Esophagus squamous epithelium (tissue), 5 donors: ENCODE data around the gene LONRF3. TPM values are rescaled to one million over a fixed set of nuclear protein-coding genes. Genes with fewer than 3 reads are reported as not detected.
"Not testable (repeated sequence)": the region's sequence is repeated elsewhere in the genome, so short reads cannot be mapped to it uniquely, and the experiment has no call there.

Source experiments
- DNase-seq: peaks from one replicate; lab custom pipeline; 2025; lab: John Stamatoyannopoulos, UW
- H3K27ac ChIP-seq, 4 donors: fragments of 200-600 bp; sonication (generic); one replicate each; pipeline ENCODE4 v1.5.1; 2016 to 2019; ENCODE audit warnings: mild to moderate bottlenecking in 1 of 4
- H3K27me3 ChIP-seq, 4 donors: fragments of 200-600 bp; sonication (generic); 1 replicate in 3 of 4; 2 replicates in 1 of 4; pipeline versions ENCODE4 v1.5.1 to v1.6.0; 2017 to 2021; ENCODE audit warnings: antibody characterized with exemption in 1 of 4
- H3K36me3 ChIP-seq, 3 donors: fragments of 200-600 bp; sonication (generic); one replicate each; pipeline ENCODE4 v1.5.1; 2016 to 2019
- H3K4me1 ChIP-seq, 3 donors: fragments of 200-600 bp; sonication (generic); one replicate each; pipeline ENCODE4 v1.5.1; 2017 to 2019
- H3K4me3 ChIP-seq, 4 donors: fragments of 200-600 bp; sonication (generic); 1 replicate in 3 of 4; 2 replicates in 1 of 4; pipeline ENCODE4 v1.5.1; 2016 to 2019; ENCODE audit warnings: mild to moderate bottlenecking in 2 of 4, moderate library complexity in 1 of 4
- H3K9me3 ChIP-seq, 3 donors: fragments of 200-600 bp; sonication (generic); one replicate each; pipeline ENCODE4 v1.5.1; 2016 to 2019
- POLR2A ChIP-seq, 4 donors: fragments of 450-650 bp; IDR thresholded peaks; one replicate each; pipeline ENCODE4 v1.6.1; 2017; ENCODE audit warnings: antibody characterized with exemption in 4 of 4, mild to moderate bottlenecking in 4 of 4, moderate library complexity in 3 of 4
- WGBS, 2 donors: methylation state at CpG; one replicate each; pipeline ENCODE4 v1.1.5; 2018; 5-methylcytosine and 5-hydroxymethylcytosine counted together
- intact Hi-C: fragments of 100-400 bp; cut with DNase I; formaldehyde crosslinking; loops from one replicate; pipeline ENCODE4 v1.15.0; 2022
- total RNA-seq, 4 donors: library from RNA; depleted of rRNA; stranded (reverse); fragments of >200 nt; gene quantifications; one replicate each; pipeline ENCODE4 v1.1.0, GENCODE V29; 2016
- TF ChIP-seq, protein P1 (sequence below), 6 experiments: fragments of 450-650 bp in 4 of 6; fragments of 200-600 bp in 2 of 6; sonication (generic) in 2 of 6; IDR thresholded peaks; one replicate each; pipeline ENCODE4 v1.5.1; 2016 to 2019; ENCODE audit warnings: antibody characterized with exemption in 6 of 6, mild to moderate bottlenecking in 4 of 6, moderate library complexity in 4 of 6
- donor health status: DM: yes; HTN: yes; CAD: no.

Gene LONRF3
- total RNA-seq, 4 donors from 2014 or later: 0.27 to 4.8 (median 1.2) TPM

DNA sequence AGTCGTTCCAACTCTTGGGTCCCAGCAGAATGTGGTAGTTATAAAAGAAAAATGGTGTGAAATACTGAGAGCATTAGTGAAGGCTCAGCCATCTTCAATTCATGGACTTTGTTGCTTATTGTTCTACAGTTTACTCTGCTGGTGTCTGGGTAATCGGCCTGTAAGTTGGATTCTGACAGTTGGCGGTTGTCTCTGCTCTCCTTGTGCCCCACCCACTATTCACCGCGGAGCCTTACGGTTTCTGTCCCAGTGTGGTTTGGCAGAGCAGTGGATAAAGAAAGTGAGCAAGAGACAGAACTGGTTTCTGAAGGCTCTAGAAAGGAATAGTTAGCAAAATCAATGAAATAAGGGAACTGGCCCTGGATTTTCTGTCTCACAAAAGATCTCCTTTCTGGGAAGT lies 9.1 kb downstream of the LONRF3 start:
- TF ChIP-seq, protein P1, sequence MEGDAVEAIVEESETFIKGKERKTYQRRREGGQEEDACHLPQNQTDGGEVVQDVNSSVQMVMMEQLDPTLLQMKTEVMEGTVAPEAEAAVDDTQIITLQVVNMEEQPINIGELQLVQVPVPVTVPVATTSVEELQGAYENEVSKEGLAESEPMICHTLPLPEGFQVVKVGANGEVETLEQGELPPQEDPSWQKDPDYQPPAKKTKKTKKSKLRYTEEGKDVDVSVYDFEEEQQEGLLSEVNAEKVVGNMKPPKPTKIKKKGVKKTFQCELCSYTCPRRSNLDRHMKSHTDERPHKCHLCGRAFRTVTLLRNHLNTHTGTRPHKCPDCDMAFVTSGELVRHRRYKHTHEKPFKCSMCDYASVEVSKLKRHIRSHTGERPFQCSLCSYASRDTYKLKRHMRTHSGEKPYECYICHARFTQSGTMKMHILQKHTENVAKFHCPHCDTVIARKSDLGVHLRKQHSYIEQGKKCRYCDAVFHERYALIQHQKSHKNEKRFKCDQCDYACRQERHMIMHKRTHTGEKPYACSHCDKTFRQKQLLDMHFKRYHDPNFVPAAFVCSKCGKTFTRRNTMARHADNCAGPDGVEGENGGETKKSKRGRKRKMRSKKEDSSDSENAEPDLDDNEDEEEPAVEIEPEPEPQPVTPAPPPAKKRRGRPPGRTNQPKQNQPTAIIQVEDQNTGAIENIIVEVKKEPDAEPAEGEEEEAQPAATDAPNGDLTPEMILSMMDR (IDR thresholded peaks at IDR 0.05): no peak
- no peak for TF ChIP-seq POLR2A (IDR thresholded peaks at IDR 0.05)
- Histone ChIP-seq H3K9me3 (no peaks in the 10 kb centered on the region), H3K27me3 (no peaks in the 10 kb centered on the region), H3K4me1 (no peaks in the 10 kb centered on the region), H3K4me3 (no peak overlapping the region), H3K36me3 (no peaks in the 10 kb centered on the region), H3K27ac (no peak overlapping the region)
- intact Hi-C loops: no loop called here
- no peak for DNase-seq
- WGBS, 2 donors: 49 to 61% methylated on average over 4 to 6 of the region's 6 CpGs

DNA sequence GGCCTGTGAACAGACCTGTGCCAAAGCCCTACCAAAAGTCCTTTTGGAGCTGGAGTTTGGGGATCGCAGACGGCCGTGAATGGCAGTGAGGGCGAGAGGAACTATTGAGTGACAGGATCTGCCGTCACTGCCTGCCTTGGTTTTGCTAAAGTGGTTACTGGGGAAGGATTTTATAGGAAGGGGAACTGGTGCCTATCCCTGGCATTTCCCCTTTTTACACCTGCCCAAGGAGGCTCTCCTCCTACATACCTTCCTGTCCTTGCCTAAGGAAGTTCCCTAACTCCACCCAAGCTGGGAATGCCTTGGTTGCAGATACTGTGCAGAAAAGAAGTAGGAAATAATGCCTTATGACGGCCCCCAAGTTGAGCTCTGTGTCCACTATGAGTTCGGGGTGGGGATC lies 14.5 kb downstream of the LONRF3 start:
- Histone ChIP-seq H3K36me3 (peaks cover 0 to 17% (median 0%) of the 10 kb centered on the region in 3 donors), H3K27ac (no peak overlapping the region), H3K27me3 (no peaks in the 10 kb centered on the region), H3K4me1 (no peaks in the 10 kb centered on the region), H3K9me3 (no peaks in the 10 kb centered on the region), H3K4me3 (no peak overlapping the region)
- no peak for DNase-seq
- intact Hi-C loops: no loop called here
- TF ChIP-seq, protein P1 (IDR thresholded peaks at IDR 0.05): no peak
- TF ChIP-seq POLR2A (IDR thresholded peaks at IDR 0.05): no peak
- 56 to 80% methylated on average over 3 to 7 of the region's 7 CpGs for WGBS, 2 donors

DNA sequence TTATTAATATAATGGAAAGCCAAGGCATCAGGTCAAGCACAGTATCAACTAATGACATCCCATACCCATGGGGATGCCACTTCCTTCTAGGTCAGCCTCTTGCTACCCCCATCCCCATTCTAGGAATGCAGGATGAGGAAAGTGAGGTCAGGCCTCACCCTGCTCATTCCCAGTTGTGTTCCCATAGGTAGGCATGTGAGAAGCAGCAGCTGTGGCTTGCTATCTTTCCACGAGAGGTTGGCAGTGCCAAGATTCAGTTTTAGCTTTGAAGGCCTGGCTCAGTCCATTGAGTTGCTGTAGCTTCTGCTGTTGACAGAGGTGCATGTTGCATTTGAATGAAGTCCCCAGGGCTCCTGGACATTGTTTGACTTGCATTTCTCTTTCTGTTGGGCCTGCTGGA lies 15.5 kb downstream of the LONRF3 start:
- Histone ChIP-seq H3K27ac (no peak overlapping the region), H3K36me3 (peaks cover 0 to 17% (median 0%) of the 10 kb centered on the region in 3 donors), H3K27me3 (no peaks in the 10 kb centered on the region), H3K9me3 (no peaks in the 10 kb centered on the region), H3K4me3 (no peak overlapping the region), H3K4me1 (no peaks in the 10 kb centered on the region)
- TF ChIP-seq, protein P1 (IDR thresholded peaks at IDR 0.05): no peak
- no peak for TF ChIP-seq POLR2A (IDR thresholded peaks at IDR 0.05)
- DNase-seq: no peak
- intact Hi-C loops: no loop called here
- WGBS, 2 donors: 67% methylated on average over 1 of the region's 1 CpG; no CpG with 5 or more reads in 1 of the 2 donors

- no peaks in the 10 kb centered on the region for H3K27me3 ChIP-seq
- H3K4me3 ChIP-seq: no peak overlapping the region
- H3K27ac ChIP-seq: no peak overlapping the region
- H3K4me1 ChIP-seq: no peaks in the 10 kb centered on the region
- no peak for DNase-seq
- TF ChIP-seq POLR2A (IDR thresholded peaks at IDR 0.05): no peak
- TF ChIP-seq, protein P1 (IDR thresholded peaks at IDR 0.05): no peak
- peaks cover 0 to 17% (median 0%) of the 10 kb centered on the region in 3 donors for H3K36me3 ChIP-seq
- no peaks in the 10 kb centered on the region for H3K9me3 ChIP-seq
- WGBS, 2 donors: 76 to 93% methylated on average over 5 to 11 of the region's 11 CpGs
- intact Hi-C loops: no loop called here
Observed at GRCh38 chrX:118990512-118991227, 16.3 kb downstream of the LONRF3 start.

- H3K27ac ChIP-seq, H3K27me3 ChIP-seq, H3K4me1 ChIP-seq, intact Hi-C loops, H3K4me3 ChIP-seq, DNase-seq, H3K9me3 ChIP-seq: not testable (repeated sequence)
- WGBS, 2 donors: 40 to 100% methylated on average over 1 to 2 of the region's 4 CpGs
- peaks cover 0 to 17% (median 0%) of the 10 kb centered on the region in 3 donors for H3K36me3 ChIP-seq
Observed at GRCh38 chrX:118992441-118993121, 18.2 kb downstream of the LONRF3 start.
